RPMI8226 (cell line): ENCODE measurements around the gene MLLT11.
A peak's percentile ranks its signal among the peaks of the same experiment; 100 is the strongest.
"Not testable (repeated sequence)": the region's sequence is repeated elsewhere in the genome, so short reads cannot be mapped to it uniquely, and the experiment has no call there.

Source experiments
- DNase-seq: peaks from one replicate; pipeline ENCODE4 v3.0.0-alpha.2; 2015

Gene MLLT11

GRCh38 chr1:151058692-151059091 lies 1.5 kb upstream of the MLLT11 start:
- peak; percentile 31 for DNase-seq

- peak; percentile 92 for DNase-seq
Measured at GRCh38 chr1:151059109-151060006, 839 bp upstream of the MLLT11 start, which contains the start of gene CDC42SE1. Gene CDC42SE1, minus strand, starts transcription at chr1:151059622. Its CDS starts 3,892 bp downstream, at chr1:151055730.

GRCh38 chr1:151060657-151061421 lies 642 bp downstream of the MLLT11 start:
- DNase-seq, result no peak

- DNase-seq, result no peak
Measured at GRCh38 chr1:151061704-151062103, 1.5 kb downstream of the MLLT11 start.

GRCh38 chr1:151062741-151063371 lies 2.7 kb downstream of the MLLT11 start:
- DNase-seq, result no peak

GRCh38 chr1:151065089-151065645 lies 5.0 kb downstream of the MLLT11 start:
- no peak for DNase-seq

- DNase-seq, result no peak
Measured at GRCh38 chr1:151067185-151067584, 7.0 kb downstream of the MLLT11 start.

- no peak for DNase-seq
Measured at GRCh38 chr1:151069103-151069486, 8.9 kb downstream of the MLLT11 start.

GRCh38 chr1:151070474-151071276 lies 10.5 kb downstream of the MLLT11 start, which contains the start of gene GABPB2:
Gene GABPB2, plus strand, starts transcription at chr1:151070761. Its CDS starts 17,429 bp downstream, at chr1:151088190.
- peak; percentile 95 for DNase-seq

GRCh38 chr1:151072224-151072623 lies 12.0 kb downstream of the MLLT11 start:
- DNase-seq, result no peak

GRCh38 chr1:151085953-151086559 lies 25.9 kb downstream of the MLLT11 start:
- DNase-seq, result no peak

GRCh38 chr1:151097426-151097825 lies 37.2 kb downstream of the MLLT11 start:
- not testable (repeated sequence) for DNase-seq

GRCh38 chr1:151098126-151098525 lies 37.9 kb downstream of the MLLT11 start:
- no peak for DNase-seq

- DNase-seq, result no peak
Measured at GRCh38 chr1:151104630-151105029, 44.4 kb downstream of the MLLT11 start.

GRCh38 chr1:151106894-151107293 lies 46.7 kb downstream of the MLLT11 start:
- DNase-seq, result no peak

- no peak for DNase-seq
Measured at GRCh38 chr1:151108331-151108730, 48.1 kb downstream of the MLLT11 start.

- DNase-seq, result no peak
Measured at GRCh38 chr1:151113877-151114276, 53.7 kb downstream of the MLLT11 start.
